ENCODE measurements around the gene IGF1R.

The IGF1R gene

GRCh38 chr15:98676586-98677270 lies 28.4 kb downstream of the IGF1R start:
- DNase-seq = no peak

- DNase-seq = no peak
Measured at GRCh38 chr15:98677345-98678059, 29.2 kb downstream of the IGF1R start.

- no peak for DNase-seq
Measured at GRCh38 chr15:98678484-98678883, 30.1 kb downstream of the IGF1R start.

- DNase-seq = no peak
Measured at GRCh38 chr15:98681061-98681460, 32.7 kb downstream of the IGF1R start.

- no peak for DNase-seq
Measured at GRCh38 chr15:98682992-98683701, 34.8 kb downstream of the IGF1R start.

- no peak for DNase-seq
Measured at GRCh38 chr15:98683831-98684230, 35.5 kb downstream of the IGF1R start.

- no peak for DNase-seq
Measured at GRCh38 chr15:98684436-98684835, 36.1 kb downstream of the IGF1R start.

GRCh38 chr15:98684995-98685525 lies 36.7 kb downstream of the IGF1R start:
- DNase-seq = no peak

- peak; percentile 11 for DNase-seq
Measured at GRCh38 chr15:98686983-98687382, 38.6 kb downstream of the IGF1R start.

- no peak for DNase-seq
Measured at GRCh38 chr15:98689431-98689861, 41.1 kb downstream of the IGF1R start.

GRCh38 chr15:98690272-98690950 lies 42.1 kb downstream of the IGF1R start:
- no peak for DNase-seq

- no peak for DNase-seq
Measured at GRCh38 chr15:98692213-98692612, 43.9 kb downstream of the IGF1R start.

GRCh38 chr15:98694161-98694560 lies 45.8 kb downstream of the IGF1R start:
- no peak for DNase-seq

- no peak for DNase-seq
Measured at GRCh38 chr15:98698792-98699191, 50.5 kb downstream of the IGF1R start.

- DNase-seq = no peak
Measured at GRCh38 chr15:98699591-98700424, 51.5 kb downstream of the IGF1R start.

- DNase-seq = no peak
Measured at GRCh38 chr15:98700519-98700918, 52.2 kb downstream of the IGF1R start.

GRCh38 chr15:98703126-98703685 lies 54.9 kb downstream of the IGF1R start:
- DNase-seq = no peak

- no peak for DNase-seq
Measured at GRCh38 chr15:98705070-98705469, 56.7 kb downstream of the IGF1R start.

GRCh38 chr15:98706387-98706786 lies 58.0 kb downstream of the IGF1R start:
- no peak for DNase-seq

- no peak for DNase-seq
Measured at GRCh38 chr15:98706986-98707385, 58.6 kb downstream of the IGF1R start.

- DNase-seq = no peak
Measured at GRCh38 chr15:98708037-98708590, 59.8 kb downstream of the IGF1R start.

Data from NCI-H2029 (cell line).